ENCODE results near the gene ZP4. TPM values are rescaled to one million over a fixed set of nuclear protein-coding genes. Genes with fewer than 3 reads are reported as not detected.

The ZP4 gene
- total RNA-seq, 1 donor from 2014 or later: 0.27 TPM

- no peaks in the 10 kb centered on the region for H3K9me3 Mint-ChIP-seq (ENCODE audit: unreplicated experiment)
- TF ChIP-seq CTCF (IDR thresholded peaks at IDR 0.05; ENCODE audit: insufficient read depth, low read depth, low read length) (no peak), EZH2 (IDR thresholded peaks at IDR 0.05; ENCODE audit: insufficient read depth, low read length) (no peak)
- no peaks in the 10 kb centered on the region for H3K4me1 Mint-ChIP-seq (ENCODE audit: low read depth, unreplicated experiment)
- no peaks in the 10 kb centered on the region for H4K20me1 ChIP-seq (ENCODE audit: insufficient read depth, low read length)
- no peak for FAIRE-seq
- H3K27me3 ChIP-seq (ENCODE audit: insufficient read depth, low read length): no peaks in the 10 kb centered on the region
- H3K4me1 ChIP-seq (ENCODE audit: insufficient read depth, low read length): no peaks in the 10 kb centered on the region
- no peak overlapping the region for H3K9ac ChIP-seq (ENCODE audit: low read length)
- peaks cover 2% of the 10 kb centered on the region for H3K27me3 Mint-ChIP-seq (ENCODE audit: low read depth, unreplicated experiment)
- no peaks in the 10 kb centered on the region for H3K79me2 ChIP-seq (ENCODE audit: insufficient read depth, low read length)
- no peak for DNase-seq (ENCODE audit: low read depth)
- no peak overlapping the region for H3K4me3 Mint-ChIP-seq (ENCODE audit: unreplicated experiment)
- no peaks in the 10 kb centered on the region for H3K36me3 Mint-ChIP-seq (ENCODE audit: low read depth, unreplicated experiment)
- no peak overlapping the region for H3K4me2 ChIP-seq (ENCODE audit: low read length)
- peaks cover 4% of the 10 kb centered on the region for H3K9me3 ChIP-seq (ENCODE audit: insufficient read depth, low read depth, low read length)
- no peak overlapping the region for H3K27ac ChIP-seq (ENCODE audit: low read depth, low read length)
- H3K36me3 ChIP-seq (ENCODE audit: insufficient read depth, low read length): no peaks in the 10 kb centered on the region
- no peak overlapping the region for H3K4me3 ChIP-seq (ENCODE audit: insufficient read depth, low read depth, low read length)
- no peak overlapping the region for H2AFZ ChIP-seq (ENCODE audit: low read depth, low read length)
- H3K27ac Mint-ChIP-seq (ENCODE audit: unreplicated experiment): no peak overlapping the region
These were observed 36.5 kb upstream of the ZP4 start for GRCh38 chr1:237927198-237927597.

GRCh38 chr1:237921306-237921705 is 30.6 kb upstream of the ZP4 start:
- TF ChIP-seq EZH2 (IDR thresholded peaks at IDR 0.05; ENCODE audit: insufficient read depth, low read length) (no peak), CTCF (IDR thresholded peaks at IDR 0.05; ENCODE audit: insufficient read depth, low read depth, low read length) (no peak)
- no peaks in the 10 kb centered on the region for H3K9me3 Mint-ChIP-seq (ENCODE audit: unreplicated experiment)
- Histone ChIP-seq H3K4me2 (ENCODE audit: low read length) (no peak overlapping the region), H3K79me2 (ENCODE audit: insufficient read depth, low read length) (no peaks in the 10 kb centered on the region), H3K9me3 (ENCODE audit: insufficient read depth, low read depth, low read length) (no peaks in the 10 kb centered on the region), H3K4me3 (ENCODE audit: insufficient read depth, low read depth, low read length) (no peak overlapping the region), H3K36me3 (ENCODE audit: insufficient read depth, low read length) (no peaks in the 10 kb centered on the region), H3K27me3 (ENCODE audit: insufficient read depth, low read length) (no peaks in the 10 kb centered on the region), H3K9ac (ENCODE audit: low read length) (no peak overlapping the region), H2AFZ (ENCODE audit: low read depth, low read length) (no peak overlapping the region), H3K4me1 (ENCODE audit: insufficient read depth, low read length) (no peaks in the 10 kb centered on the region), H4K20me1 (ENCODE audit: insufficient read depth, low read length) (no peaks in the 10 kb centered on the region), H3K27ac (ENCODE audit: low read depth, low read length) (no peak overlapping the region)
- H3K4me1 Mint-ChIP-seq (ENCODE audit: low read depth, unreplicated experiment): no peaks in the 10 kb centered on the region
- no peaks in the 10 kb centered on the region for H3K36me3 Mint-ChIP-seq (ENCODE audit: low read depth, unreplicated experiment)
- no peak overlapping the region for H3K27ac Mint-ChIP-seq (ENCODE audit: unreplicated experiment)
- DNase-seq (ENCODE audit: low read depth) (no peak), FAIRE-seq (no peak)
- H3K4me3 Mint-ChIP-seq (ENCODE audit: unreplicated experiment): no peak overlapping the region
- H3K27me3 Mint-ChIP-seq (ENCODE audit: low read depth, unreplicated experiment): no peaks in the 10 kb centered on the region

- no peaks in the 10 kb centered on the region for H3K4me1 Mint-ChIP-seq (ENCODE audit: low read depth, unreplicated experiment)
- H3K9me3 ChIP-seq (ENCODE audit: insufficient read depth, low read depth, low read length): no peaks in the 10 kb centered on the region
These were observed 22.6 kb upstream of the ZP4 start for GRCh38 chr1:237913345-237913744.

More at GRCh38 chr1:237913345-237913744, 22.6 kb upstream of the ZP4 start:
- Histone ChIP-seq H3K27me3 (ENCODE audit: insufficient read depth, low read length) (no peaks in the 10 kb centered on the region), H2AFZ (ENCODE audit: low read depth, low read length) (no peak overlapping the region), H3K4me1 (ENCODE audit: insufficient read depth, low read length) (no peaks in the 10 kb centered on the region), H4K20me1 (ENCODE audit: insufficient read depth, low read length) (no peaks in the 10 kb centered on the region), H3K36me3 (ENCODE audit: insufficient read depth, low read length) (no peaks in the 10 kb centered on the region), H3K9ac (ENCODE audit: low read length) (no peak overlapping the region), H3K79me2 (ENCODE audit: insufficient read depth, low read length) (no peaks in the 10 kb centered on the region), H3K4me2 (ENCODE audit: low read length) (no peak overlapping the region), H3K27ac (ENCODE audit: low read depth, low read length) (no peak overlapping the region), H3K4me3 (ENCODE audit: insufficient read depth, low read depth, low read length) (no peak overlapping the region)
- H3K27ac Mint-ChIP-seq (ENCODE audit: unreplicated experiment): no peak overlapping the region
- H3K36me3 Mint-ChIP-seq (ENCODE audit: low read depth, unreplicated experiment): no peaks in the 10 kb centered on the region
- no peak overlapping the region for H3K4me3 Mint-ChIP-seq (ENCODE audit: unreplicated experiment)
- no peaks in the 10 kb centered on the region for H3K27me3 Mint-ChIP-seq (ENCODE audit: low read depth, unreplicated experiment)
- FAIRE-seq (no peak), DNase-seq (ENCODE audit: low read depth) (no peak)
- H3K9me3 Mint-ChIP-seq (ENCODE audit: unreplicated experiment): peaks cover 4% of the 10 kb centered on the region
- TF ChIP-seq CTCF (IDR thresholded peaks at IDR 0.05; ENCODE audit: insufficient read depth, low read depth, low read length): no peak
- no peak for TF ChIP-seq EZH2 (IDR thresholded peaks at IDR 0.05; ENCODE audit: insufficient read depth, low read length)
